K562 (cell line): ENCODE results near the gene IL27RA. TPM values are rescaled to one million over a fixed set of nuclear protein-coding genes. Genes with fewer than 3 reads are reported as not detected.

ENCODE experiments used
- BHLHE40 ChIP-seq: IDR thresholded peaks from 2 replicates; pipeline ENCODE4 v1.6.1; 2011; ENCODE audit warnings: low read length, improper control_type of control experiment
- BRD9 ChIP-seq: fragments of 450-650 bp; IDR thresholded peaks from 2 replicates; pipeline ENCODE4 v1.6.1; 2018; ENCODE audit warnings: low read depth; ENCODE audit not compliant: partially characterized antibody
- CCAR2 ChIP-seq: fragments of 200-400 bp; formaldehyde crosslinking; IDR thresholded peaks from 2 replicates; pipeline ENCODE4 v1.6.1; 2017; ENCODE audit warnings: mild to moderate bottlenecking, low read depth, low read length
- CREB1 ChIP-seq, 2 experiments: sonication (generic) in 1 of 2; formaldehyde crosslinking in 1 of 2; IDR thresholded peaks; 2 replicates each; pipeline versions ENCODE4 v1.6.1 to v1.8.0; 2012 to 2022; ENCODE audit warnings: inconsistent platforms in 1 of 2, mild to moderate bottlenecking in 1 of 2, missing genetic modification reagents in 1 of 2, moderate library complexity in 1 of 2
- CTBP1 ChIP-seq: fragments of 450-650 bp; IDR thresholded peaks from 2 replicates; pipeline ENCODE4 v1.6.1; 2016; ENCODE audit warnings: borderline replicate concordance
- ETV5 ChIP-seq: sonication (generic); formaldehyde crosslinking; IDR thresholded peaks from 2 replicates; pipeline ENCODE4 v1.4.0; 2020; ENCODE audit warnings: low read depth, mild to moderate bottlenecking, missing genetic modification reagents
- GATAD2A ChIP-seq: fragments of 450-650 bp; IDR thresholded peaks from 2 replicates; pipeline ENCODE4 v1.6.1; 2017
- HIVEP1 ChIP-seq: fragments of 250-450 bp; sonication (Bioruptor Pico); IDR thresholded peaks from 2 replicates; pipeline ENCODE4 v1.4.0; 2020; ENCODE audit warnings: mild to moderate bottlenecking
- KLF1 ChIP-seq: fragments of 450-650 bp; IDR thresholded peaks from 2 replicates; pipeline ENCODE4 v1.6.1; 2016; ENCODE audit warnings: missing genetic modification characterization, missing compliant biosample characterization
- L3MBTL2 ChIP-seq: fragments of 450-650 bp; IDR thresholded peaks from 2 replicates; pipeline ENCODE4 v1.6.1; 2016; ENCODE audit warnings: mild to moderate bottlenecking, moderate library complexity
- MECOM ChIP-seq: fragments of 250-450 bp; sonication (Bioruptor Pico); IDR thresholded peaks from 2 replicates; pipeline ENCODE4 v1.8.0; 2022; ENCODE audit warnings: inconsistent platforms
- NBN ChIP-seq: fragments of 450-650 bp; IDR thresholded peaks from 2 replicates; pipeline ENCODE4 v1.6.1; 2016; ENCODE audit warnings: low read depth, mild to moderate bottlenecking
- NR4A1 ChIP-seq, 2 experiments: fragments of 250-450 bp in 1 of 2; fragments of 450-650 bp in 1 of 2; sonication (Bioruptor Pico) in 1 of 2; IDR thresholded peaks; 2 replicates each; pipeline versions ENCODE4 v1.4.0 to v1.6.1; 2016 to 2020; ENCODE audit warnings: mild to moderate bottlenecking in 2 of 2, missing compliant biosample characterization in 1 of 2, missing genetic modification characterization in 1 of 2, moderate library complexity in 1 of 2
- POLR2H ChIP-seq: IDR thresholded peaks from 2 replicates; pipeline ENCODE4 v1.6.1; 2016; ENCODE audit warnings: missing genetic modification characterization, low read depth, mild to moderate bottlenecking, control low read depth, missing compliant biosample characterization, moderate library complexity
- RBM15 ChIP-seq: fragments of 200-400 bp; formaldehyde crosslinking; IDR thresholded peaks from 2 replicates; pipeline ENCODE4 v1.6.1; 2018; ENCODE audit warnings: mild to moderate bottlenecking, low read length, moderate library complexity; ENCODE audit not compliant: insufficient read depth
- SAP30 ChIP-seq: fragments of 200-600 bp; sonication (generic); IDR thresholded peaks from 2 replicates; pipeline ENCODE4 v1.6.1; 2012; ENCODE audit warnings: borderline replicate concordance, low read depth, mild to moderate bottlenecking, moderate library complexity, low read length, control low read depth, inconsistent platforms; ENCODE audit not compliant: insufficient read depth, poor library complexity, severe bottlenecking
- SMAD4 ChIP-seq: fragments of 250-450 bp; sonication (Bioruptor Pico); conservative IDR thresholded peaks from 2 replicates; pipeline ENCODE4 v1.8.0; 2021; ENCODE audit warnings: inconsistent platforms, mild to moderate bottlenecking, moderate library complexity
- SOX6 ChIP-seq: fragments of 450-650 bp; IDR thresholded peaks from 2 replicates; pipeline ENCODE4 v1.6.1; 2014; ENCODE audit warnings: mild to moderate bottlenecking
- TFAP4 ChIP-seq: sonication (generic); formaldehyde crosslinking; IDR thresholded peaks from 2 replicates; pipeline ENCODE4 v1.8.0; 2022; ENCODE audit warnings: missing genetic modification reagents, mild to moderate bottlenecking, moderate library complexity, borderline replicate concordance
- WHSC1 ChIP-seq: IDR thresholded peaks from one replicate; pipeline ENCODE4 v1.6.1; 2012; ENCODE audit warnings: low read length, control low read depth, inconsistent platforms
- ZNF133 ChIP-seq: fragments of 250-450 bp; sonication (Bioruptor Pico); IDR thresholded peaks from 2 replicates; pipeline ENCODE4 v1.4.0; 2020; ENCODE audit warnings: mild to moderate bottlenecking
- ZNF263 ChIP-seq: sonication (generic); formaldehyde crosslinking; IDR thresholded peaks from 2 replicates; pipeline ENCODE4 v1.8.0; 2022; ENCODE audit warnings: mild to moderate bottlenecking, missing genetic modification reagents, borderline replicate concordance
- ZNF445 ChIP-seq: fragments of 250-450 bp; sonication (Bioruptor Pico); IDR thresholded peaks from 2 replicates; pipeline ENCODE4 v1.4.0; 2020; ENCODE audit warnings: low read depth, mild to moderate bottlenecking, moderate library complexity
- ZNF77 ChIP-seq: fragments of 250-450 bp; sonication (Bioruptor Pico); IDR thresholded peaks from 2 replicates; pipeline ENCODE4 v1.5.0; 2020
- polyA plus RNA-seq, 8 experiments: library from polyadenylated mRNA; depleted of rRNA in 4 of 8; stranded (reverse) in 5 of 8; unstranded in 3 of 8; fragments of >200 nt; fragmentation: Nextera tagmentation in 2 of 8; fragmentation: Illumina TruSeq in 1 of 8; extraction: Ambion mirVana in 2 of 8; extraction: Trizol in 1 of 8; gene quantifications; 2 replicates each; pipeline versions ENCODE4 v1.2.1 to v1.2.3, GENCODE V29; 2011 to 2014; ENCODE audit warnings: inconsistent platforms in 1 of 8, missing spikeins in 1 of 8
- total RNA-seq, 7 experiments: library from RNA; depleted of rRNA in 6 of 7; stranded (reverse); fragments of >200 nt in 6 of 7; fragmentation: Illumina TruSeq in 2 of 7; extraction: Trizol in 2 of 7; gene quantifications; 2 replicates each; pipeline versions ENCODE4 v1.2.1 to v1.2.3, GENCODE V29; 2011 to 2021; ENCODE audit warnings: low replicate concordance in 1 of 7
- TF ChIP-seq, protein P1 (sequence below): sonication (generic); formaldehyde crosslinking; IDR thresholded peaks from 2 replicates; pipeline ENCODE4 v1.8.0; 2022; ENCODE audit warnings: mild to moderate bottlenecking, missing genetic modification reagents, borderline replicate concordance
- TF ChIP-seq, protein P2 (sequence below): sonication (generic); formaldehyde crosslinking; IDR thresholded peaks from 2 replicates; pipeline ENCODE4 v1.8.0; 2022; ENCODE audit warnings: mild to moderate bottlenecking, missing genetic modification reagents

Gene IL27RA
- total and polyA plus RNA-seq, 9 of the 15 experiments (the other 6 are each of a cell fraction or from before 2014, with no cell fraction given): 1.9 to 15.9 (median 12.0) TPM

DNA sequence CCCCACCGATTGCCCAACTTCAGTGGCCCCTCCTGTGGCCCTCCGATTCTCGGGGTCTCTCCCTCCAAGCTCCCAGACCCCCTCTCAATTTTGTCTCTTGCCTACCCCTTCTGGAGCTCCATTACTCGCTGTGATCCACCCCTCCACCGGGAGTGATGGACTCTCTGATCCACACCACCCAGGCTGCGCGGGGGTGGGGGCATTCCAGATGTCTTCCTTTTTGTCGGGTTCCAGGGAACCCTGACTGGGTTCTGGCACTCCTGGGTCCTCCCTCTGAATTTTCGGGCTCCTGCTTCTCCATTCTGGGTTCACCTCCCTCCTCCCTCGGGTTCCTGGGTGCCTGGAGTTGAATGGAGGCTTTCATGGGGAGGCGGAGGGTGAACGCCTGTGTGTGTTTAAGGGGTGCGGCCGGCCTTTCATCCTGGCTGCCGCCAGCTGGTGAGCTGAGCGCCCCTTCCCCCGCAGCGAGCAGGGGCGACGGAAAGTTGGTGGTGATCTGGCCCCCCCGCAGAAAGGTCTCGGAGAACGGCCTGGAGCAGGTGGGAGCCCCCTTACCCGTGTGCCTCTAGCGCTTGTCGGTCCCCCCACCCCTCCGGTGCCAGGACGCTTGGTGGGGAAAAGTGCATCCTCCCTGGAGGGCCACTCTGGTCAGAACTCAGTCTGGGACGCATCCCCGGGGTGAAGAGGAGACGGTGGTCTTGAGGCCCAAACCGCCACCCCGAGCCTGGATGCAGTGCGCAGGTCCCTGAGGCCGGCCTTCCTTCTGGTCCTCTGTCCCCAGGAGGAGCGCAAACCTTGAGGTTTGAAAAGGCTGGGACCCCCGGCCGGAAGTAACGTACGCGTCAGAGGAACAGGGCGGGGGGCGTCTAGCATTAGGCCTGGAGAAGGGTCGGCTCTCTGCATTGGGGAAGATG is 42.6 kb downstream of the IL27RA start (continued):
- TF ChIP-seq, protein P1, sequence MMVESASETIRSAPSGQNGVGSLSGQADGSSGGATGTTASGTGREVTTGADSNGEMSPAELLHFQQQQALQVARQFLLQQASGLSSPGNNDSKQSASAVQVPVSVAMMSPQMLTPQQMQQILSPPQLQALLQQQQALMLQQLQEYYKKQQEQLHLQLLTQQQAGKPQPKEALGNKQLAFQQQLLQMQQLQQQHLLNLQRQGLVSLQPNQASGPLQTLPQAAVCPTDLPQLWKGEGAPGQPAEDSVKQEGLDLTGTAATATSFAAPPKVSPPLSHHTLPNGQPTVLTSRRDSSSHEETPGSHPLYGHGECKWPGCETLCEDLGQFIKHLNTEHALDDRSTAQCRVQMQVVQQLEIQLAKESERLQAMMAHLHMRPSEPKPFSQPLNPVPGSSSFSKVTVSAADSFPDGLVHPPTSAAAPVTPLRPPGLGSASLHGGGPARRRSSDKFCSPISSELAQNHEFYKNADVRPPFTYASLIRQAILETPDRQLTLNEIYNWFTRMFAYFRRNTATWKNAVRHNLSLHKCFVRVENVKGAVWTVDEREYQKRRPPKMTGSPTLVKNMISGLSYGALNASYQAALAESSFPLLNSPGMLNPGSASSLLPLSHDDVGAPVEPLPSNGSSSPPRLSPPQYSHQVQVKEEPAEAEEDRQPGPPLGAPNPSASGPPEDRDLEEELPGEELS (CRISPR knock-in tag): no peak
- peak; percentile 50 for TF ChIP-seq ZNF263 (CRISPR knock-in tag)
- TF ChIP-seq RBM15: no peak
- TF ChIP-seq ZNF77 (CRISPR knock-in tag): no peak
- TF ChIP-seq CTBP1: no peak; the same call in 1 of the 2 replicates
- no peak for TF ChIP-seq NR4A1 (CRISPR knock-in tag; IDR thresholded peaks at IDR 0.05)
- TF ChIP-seq NR4A1 (tag; IDR thresholded peaks at IDR 0.05): 0 out of 2 replicates have a peak, but pooled peaks have one; percentile 32
- peak; percentile 19 for TF ChIP-seq SAP30
- TF ChIP-seq KLF1 (tag): peak; percentile 90
- no peak for TF ChIP-seq NBN
- no peak for TF ChIP-seq GATAD2A
- no peak for TF ChIP-seq SMAD4 (CRISPR knock-in tag)
- TF ChIP-seq SOX6: no peak
- TF ChIP-seq HIVEP1 (CRISPR knock-in tag): no peak
- TF ChIP-seq TFAP4: peak; percentile 86
- 0 out of 2 replicates have a peak, but pooled peaks have one; percentile 0 for TF ChIP-seq CREB1 (IDR thresholded peaks at IDR 0.05)
- TF ChIP-seq CREB1 (CRISPR knock-in tag; IDR thresholded peaks at IDR 0.05): no peak
- TF ChIP-seq CCAR2: no peak
- no peak for TF ChIP-seq ZNF445 (CRISPR knock-in tag)
- TF ChIP-seq POLR2H (tag): no peak
- TF ChIP-seq WHSC1: no peak
- no peak for TF ChIP-seq BRD9
- TF ChIP-seq ZNF133: no peak
- TF ChIP-seq MECOM (CRISPR knock-in tag): no peak
- no peak for TF ChIP-seq ETV5 (CRISPR knock-in tag)
- TF ChIP-seq BHLHE40: no peak
- TF ChIP-seq, protein P2, sequence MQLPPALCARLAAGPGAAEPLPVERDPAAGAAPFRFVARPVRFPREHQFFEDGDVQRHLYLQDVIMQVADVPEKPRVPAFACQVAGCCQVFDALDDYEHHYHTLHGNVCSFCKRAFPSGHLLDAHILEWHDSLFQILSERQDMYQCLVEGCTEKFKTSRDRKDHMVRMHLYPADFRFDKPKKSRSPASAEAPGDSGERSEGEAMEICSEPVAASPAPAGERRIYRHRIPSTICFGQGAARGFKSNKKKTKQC (CRISPR knock-in tag): no peak
- TF ChIP-seq L3MBTL2: no peak
